ENCODE measurements around the gene HSD17B12. TPM values are rescaled to one million over a fixed set of nuclear protein-coding genes. Genes with fewer than 3 reads are reported as not detected.
"Not testable (repeated sequence)": the region's sequence is repeated elsewhere in the genome, so short reads cannot be mapped to it uniquely, and the experiment has no call there.

The HSD17B12 gene
- 66.4 TPM for total RNA-seq

GRCh38 chr11:43680521-43681400 is at the start of gene HSD17B12:
Gene HSD17B12, plus strand, starts transcription at chr11:43680738. Its CDS starts 90 bp downstream, at chr11:43680828.
- FAIRE-seq = peak; percentile 95
- peak; percentile 91 to 96 for DNase-seq (ENCODE audit: low spot score in 2 of 2)

- FAIRE-seq (no peak), DNase-seq (ENCODE audit: low spot score in 2 of 2) (no peak)
Measured at GRCh38 chr11:43631732-43632131, 48.8 kb upstream of the HSD17B12 start.

DNA sequence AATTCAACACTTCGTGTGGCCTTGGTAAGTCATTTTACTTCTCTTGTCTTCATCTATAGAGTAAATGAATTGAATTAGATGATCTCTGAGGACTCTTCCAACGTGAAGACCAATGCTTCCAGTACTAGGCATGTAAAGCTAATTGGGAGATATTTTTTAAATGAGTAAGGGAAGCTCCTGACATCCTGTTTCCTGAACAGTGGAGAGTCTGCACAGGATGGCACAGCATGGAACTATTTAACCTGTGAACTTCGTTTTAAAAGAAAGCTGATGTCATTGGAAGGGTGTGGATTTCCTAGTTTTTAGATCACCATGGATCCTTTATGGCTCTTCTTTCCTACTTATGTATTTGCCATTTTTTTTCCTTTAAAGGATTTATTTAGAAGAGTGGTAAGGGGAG is 48.4 kb upstream of the HSD17B12 start:
- FAIRE-seq = no peak
- DNase-seq (ENCODE audit: low spot score in 2 of 2) = no peak

DNA sequence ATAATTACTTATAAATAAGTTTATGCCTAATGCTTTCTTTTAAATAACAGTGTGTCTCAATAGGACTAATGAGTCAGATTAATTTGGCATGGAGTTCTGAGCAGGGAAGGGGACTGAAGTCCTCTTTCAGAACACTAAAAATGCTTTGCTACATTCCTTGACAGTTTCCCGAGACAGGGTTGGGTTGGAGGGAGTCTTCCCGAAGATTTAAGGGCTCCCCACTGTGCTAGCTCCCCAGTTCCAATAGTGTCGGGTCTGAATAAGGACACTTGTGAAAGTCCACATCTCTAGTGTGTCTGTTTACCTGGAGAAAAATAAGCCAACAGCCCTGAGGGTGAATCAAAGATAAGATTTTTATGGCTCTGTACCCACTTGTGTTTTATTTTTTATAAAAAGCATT is 41.8 kb upstream of the HSD17B12 start:
- DNase-seq (ENCODE audit: low spot score in 2 of 2) = no peak
- FAIRE-seq = no peak

GRCh38 chr11:43639224-43639623 is 41.3 kb upstream of the HSD17B12 start:
- FAIRE-seq = no peak
- no peak for DNase-seq (ENCODE audit: low spot score in 2 of 2)

GRCh38 chr11:43639920-43640319 is 40.6 kb upstream of the HSD17B12 start:
- no peak for DNase-seq (ENCODE audit: low spot score in 2 of 2)
- FAIRE-seq = no peak

- no peak for FAIRE-seq
- peak; percentile 69 to 84 for DNase-seq (ENCODE audit: low spot score in 2 of 2)
Measured at GRCh38 chr11:43643898-43644620, 36.5 kb upstream of the HSD17B12 start.

- FAIRE-seq = no peak
- DNase-seq (ENCODE audit: low spot score in 2 of 2) = peak in 1 of 2 donors; percentile 11
Measured at GRCh38 chr11:43644621-43645299, 35.8 kb upstream of the HSD17B12 start.

DNA sequence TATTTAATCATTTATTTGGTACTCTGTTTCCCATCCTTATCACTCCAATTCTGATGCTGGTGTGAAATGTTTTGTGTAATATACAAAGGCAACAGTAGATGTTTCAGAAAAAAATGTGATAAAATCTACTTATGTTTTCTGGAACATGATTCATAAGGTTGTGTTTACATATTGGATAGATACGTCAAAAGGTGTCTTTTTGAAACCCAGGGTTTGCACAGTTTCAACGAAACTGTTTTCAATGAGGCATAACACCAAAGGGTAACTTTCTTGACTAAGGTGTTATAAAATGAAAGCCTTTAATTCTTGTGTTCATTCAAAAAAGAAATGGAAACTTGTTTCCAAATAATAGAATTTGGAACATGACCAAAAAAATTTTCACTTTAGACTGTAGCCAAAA is 33.8 kb upstream of the HSD17B12 start:
- FAIRE-seq (no peak), DNase-seq (ENCODE audit: low spot score in 2 of 2) (no peak)

DNA sequence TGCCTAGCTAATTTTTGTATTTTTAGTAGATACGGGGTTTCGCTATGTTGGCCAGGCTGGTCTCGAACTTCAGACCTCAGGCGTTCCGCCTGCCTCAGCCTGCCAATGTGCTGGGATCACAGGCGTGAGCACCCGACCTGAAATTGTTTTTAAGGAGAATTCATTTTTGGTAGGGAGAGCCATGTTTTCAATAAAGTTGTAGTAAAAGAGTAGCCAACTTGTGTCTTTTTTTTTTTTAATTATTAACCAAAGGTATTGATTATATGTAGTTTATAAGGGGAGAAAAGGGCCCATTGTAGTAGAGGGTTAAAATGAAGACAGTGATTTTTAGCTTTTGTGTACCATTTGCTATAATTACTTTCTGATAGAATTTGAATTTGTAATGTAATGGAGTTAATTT is 31.6 kb upstream of the HSD17B12 start:
- FAIRE-seq (no peak), DNase-seq (ENCODE audit: low spot score in 2 of 2) (no peak)

- FAIRE-seq = no peak
- no peak for DNase-seq (ENCODE audit: low spot score in 2 of 2)
Measured at GRCh38 chr11:43649501-43649900, 31.0 kb upstream of the HSD17B12 start.

GRCh38 chr11:43649921-43650320 is 30.6 kb upstream of the HSD17B12 start:
- no peak for DNase-seq (ENCODE audit: low spot score in 2 of 2)
- no peak for FAIRE-seq

- not testable (repeated sequence) for FAIRE-seq; DNase-seq (ENCODE audit: low spot score in 2 of 2)
Measured at GRCh38 chr11:43663018-43663417, 17.5 kb upstream of the HSD17B12 start.

DNA sequence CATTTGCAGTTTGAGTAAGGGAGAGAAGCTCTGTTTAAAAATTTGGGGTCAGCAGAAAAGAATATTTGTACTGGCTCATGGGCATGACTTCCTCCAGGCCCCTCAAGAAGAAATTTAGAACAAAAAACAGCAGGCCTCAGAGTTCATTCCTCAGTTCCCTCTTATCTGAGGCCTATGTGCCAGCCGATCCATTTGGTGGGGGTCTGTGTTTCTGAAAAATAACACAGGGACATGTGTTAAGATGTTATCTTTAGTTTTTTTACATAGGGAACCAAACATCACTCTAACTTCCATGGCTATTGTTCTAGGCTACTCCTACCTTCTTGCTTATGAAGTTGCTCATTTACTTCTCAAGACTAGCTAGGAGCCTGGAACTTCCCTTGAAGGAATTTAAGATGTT is 16.2 kb upstream of the HSD17B12 start:
- no peak for FAIRE-seq
- no peak for DNase-seq (ENCODE audit: low spot score in 2 of 2)

- FAIRE-seq; DNase-seq (ENCODE audit: low spot score in 2 of 2): not testable (repeated sequence)
Measured at GRCh38 chr11:43671284-43671683, 9.3 kb upstream of the HSD17B12 start.

GRCh38 chr11:43674560-43674959 is 6.0 kb upstream of the HSD17B12 start:
- FAIRE-seq = no peak

GRCh38 chr11:43676933-43677332 is 3.6 kb upstream of the HSD17B12 start:
- FAIRE-seq (no peak), DNase-seq (ENCODE audit: low spot score in 2 of 2) (no peak)

More at GRCh38 chr11:43674560-43674959, 6.0 kb upstream of the HSD17B12 start:
- DNase-seq (ENCODE audit: low spot score in 2 of 2) = no peak

DNA sequence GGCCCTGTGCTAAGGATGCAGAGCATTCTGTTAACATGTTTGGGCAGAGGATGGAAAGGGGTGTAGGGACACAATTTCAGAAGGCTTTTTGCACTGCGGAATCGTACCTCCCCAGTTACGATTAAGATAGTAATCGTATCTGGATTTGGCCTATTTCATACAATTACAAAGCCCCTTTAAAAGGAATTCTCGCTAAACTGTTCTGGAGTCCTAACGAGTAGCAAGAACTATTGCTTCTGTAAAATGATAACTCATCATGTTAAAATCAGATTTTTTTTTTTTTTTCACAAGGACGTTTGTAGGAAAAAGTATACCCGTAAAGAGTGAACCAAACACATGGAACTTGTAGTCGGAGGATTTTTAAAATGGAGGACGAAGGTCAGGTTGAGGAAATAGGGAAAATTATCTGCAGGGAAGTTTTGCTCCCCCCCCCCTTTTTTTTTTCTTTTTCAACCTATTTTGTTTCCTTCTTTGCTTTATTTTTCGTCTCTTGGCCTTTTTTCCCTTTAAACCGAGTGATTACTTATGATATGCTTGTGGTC is 934 bp downstream of the HSD17B12 start:
- FAIRE-seq (no peak), DNase-seq (ENCODE audit: low spot score in 2 of 2) (no peak)

GRCh38 chr11:43682081-43682480 is 1.5 kb downstream of the HSD17B12 start:
- not testable (repeated sequence) for FAIRE-seq; DNase-seq (ENCODE audit: low spot score in 2 of 2)

- DNase-seq (ENCODE audit: low spot score in 2 of 2) = no peak
- no peak for FAIRE-seq
Measured at GRCh38 chr11:43685440-43685839, 4.9 kb downstream of the HSD17B12 start.

GRCh38 chr11:43686207-43686606 is 5.7 kb downstream of the HSD17B12 start:
- no peak for FAIRE-seq

More at GRCh38 chr11:43686207-43686606, 5.7 kb downstream of the HSD17B12 start:
- DNase-seq (ENCODE audit: low spot score in 2 of 2) = no peak
